ENCODE data around the gene IGF1R. TPM values are rescaled to one million over a fixed set of nuclear protein-coding genes. Genes with fewer than 3 reads are reported as not detected.

Gene IGF1R
- total and polyA plus RNA-seq, 8 donors, result 8.1 to 50.3 (median 36.0) TPM

- H3K27me3 ChIP-seq, result no peaks in the 10 kb centered on the region
- H3K9me3 ChIP-seq, result no peaks in the 10 kb centered on the region
- 82 to 88% methylated on average over 5 of the region's 5 CpGs for WGBS, 2 donors
- FAIRE-seq, result no peak
- no peak for ATAC-seq
- no peak overlapping the region for H3K4me3 ChIP-seq
- intact Hi-C loops (cut with DNase I), result no loop called here
- TF ChIP-seq, protein P1, sequence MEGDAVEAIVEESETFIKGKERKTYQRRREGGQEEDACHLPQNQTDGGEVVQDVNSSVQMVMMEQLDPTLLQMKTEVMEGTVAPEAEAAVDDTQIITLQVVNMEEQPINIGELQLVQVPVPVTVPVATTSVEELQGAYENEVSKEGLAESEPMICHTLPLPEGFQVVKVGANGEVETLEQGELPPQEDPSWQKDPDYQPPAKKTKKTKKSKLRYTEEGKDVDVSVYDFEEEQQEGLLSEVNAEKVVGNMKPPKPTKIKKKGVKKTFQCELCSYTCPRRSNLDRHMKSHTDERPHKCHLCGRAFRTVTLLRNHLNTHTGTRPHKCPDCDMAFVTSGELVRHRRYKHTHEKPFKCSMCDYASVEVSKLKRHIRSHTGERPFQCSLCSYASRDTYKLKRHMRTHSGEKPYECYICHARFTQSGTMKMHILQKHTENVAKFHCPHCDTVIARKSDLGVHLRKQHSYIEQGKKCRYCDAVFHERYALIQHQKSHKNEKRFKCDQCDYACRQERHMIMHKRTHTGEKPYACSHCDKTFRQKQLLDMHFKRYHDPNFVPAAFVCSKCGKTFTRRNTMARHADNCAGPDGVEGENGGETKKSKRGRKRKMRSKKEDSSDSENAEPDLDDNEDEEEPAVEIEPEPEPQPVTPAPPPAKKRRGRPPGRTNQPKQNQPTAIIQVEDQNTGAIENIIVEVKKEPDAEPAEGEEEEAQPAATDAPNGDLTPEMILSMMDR (IDR thresholded peaks at IDR 0.05), result no peak
- no peaks in the 10 kb centered on the region for H3K36me3 ChIP-seq
- peaks cover 6 to 14% (median 10%) of the 10 kb centered on the region in 3 donors for H3K4me1 ChIP-seq
- no peak overlapping the region for H3K27ac ChIP-seq
- no peak for DNase-seq
Measured at GRCh38 chr15:98838387-98839259, 190.3 kb downstream of the IGF1R start.

GRCh38 chr15:98840053-98840452, 191.7 kb downstream of the IGF1R start:
- no peak for ATAC-seq
- TF ChIP-seq, protein P1 (IDR thresholded peaks at IDR 0.05), result no peak
- 94 to 95% methylated on average over 5 of the region's 5 CpGs for WGBS, 2 donors
- Histone ChIP-seq H3K4me1 (peaks cover 17 to 27% (median 24%) of the 10 kb centered on the region in 3 donors), H3K27ac (no peak overlapping the region), H3K36me3 (no peaks in the 10 kb centered on the region), H3K4me3 (no peak overlapping the region), H3K27me3 (no peaks in the 10 kb centered on the region), H3K9me3 (no peaks in the 10 kb centered on the region)
- no peak for FAIRE-seq
- no peak for DNase-seq
- intact Hi-C loops (cut with DNase I), result no loop called here

GRCh38 chr15:98841419-98841970, 193.2 kb downstream of the IGF1R start:
- TF ChIP-seq, protein P1 (IDR thresholded peaks at IDR 0.05), result no peak
- H3K27ac ChIP-seq, result no peak overlapping the region
- no peaks in the 10 kb centered on the region for H3K9me3 ChIP-seq
- no peak overlapping the region for H3K4me3 ChIP-seq
- no peaks in the 10 kb centered on the region for H3K36me3 ChIP-seq
- no peaks in the 10 kb centered on the region for H3K27me3 ChIP-seq
- intact Hi-C loops (cut with DNase I), result no loop called here
- FAIRE-seq, result no peak
- H3K4me1 ChIP-seq, result peaks cover 15 to 27% (median 24%) of the 10 kb centered on the region in 3 donors
- no peak for DNase-seq
- no peak for ATAC-seq
- WGBS, 2 donors, result 91 to 93% methylated on average over 4 of the region's 4 CpGs

DNA sequence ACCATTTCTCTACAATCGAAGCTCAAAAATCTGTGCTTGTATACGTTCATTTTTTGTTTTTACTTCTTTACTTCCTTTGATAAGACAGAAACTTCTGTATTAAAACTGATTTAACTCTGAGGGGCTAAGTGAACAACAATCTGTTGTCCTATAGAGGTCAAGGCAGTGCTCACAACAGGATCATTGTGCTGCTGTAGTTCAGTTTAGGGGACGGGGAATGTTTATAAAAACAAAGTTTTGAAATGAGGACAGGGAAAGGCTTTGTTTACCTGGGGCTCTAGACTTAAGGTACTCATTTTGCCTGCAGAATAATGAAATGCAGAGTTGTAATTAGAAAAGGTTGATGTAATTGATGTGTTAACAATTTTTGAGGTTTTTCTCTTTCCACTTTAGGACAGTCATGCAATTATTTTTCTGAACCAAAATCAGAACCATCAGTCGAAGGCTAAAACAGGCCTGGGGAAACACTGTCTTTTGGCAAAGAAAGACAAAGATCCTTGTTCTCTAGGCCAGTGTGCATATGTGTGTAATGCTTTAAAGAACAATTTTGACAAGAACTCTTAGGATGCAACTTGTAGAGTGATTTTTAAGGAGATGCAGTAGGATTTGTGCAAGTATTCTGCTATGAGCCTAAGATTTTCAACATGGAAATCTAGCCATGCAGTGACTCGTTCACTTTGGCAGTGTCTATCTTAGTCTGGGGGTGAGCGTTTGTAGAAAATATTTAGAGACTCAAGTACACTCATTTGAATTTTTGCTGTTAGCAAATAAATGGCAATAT, 194.0 kb downstream of the IGF1R start:
- Histone ChIP-seq H3K36me3 (no peaks in the 10 kb centered on the region), H3K27me3 (no peaks in the 10 kb centered on the region), H3K4me3 (no peak overlapping the region), H3K9me3 (no peaks in the 10 kb centered on the region), H3K27ac (no peak overlapping the region), H3K4me1 (peaks cover 12 to 27% (median 24%) of the 10 kb centered on the region in 3 donors)
- ATAC-seq (peak in 3 of 4 donors; percentile 9 to 13 (median 11)), DNase-seq (no peak), FAIRE-seq (no peak)
- 71 to 75% methylated on average over 6 of the region's 6 CpGs for WGBS, 2 donors
- intact Hi-C loops (cut with DNase I), result no loop called here
- TF ChIP-seq, protein P1 (IDR thresholded peaks at IDR 0.05), result no peak

Measured in pancreas (tissue), 10 donors.